Neural cell (in vitro differentiated cells): ENCODE measurements around the gene PTPN5. TPM values are rescaled to one million over a fixed set of nuclear protein-coding genes. Genes with fewer than 3 reads are reported as not detected.

Source experiments
- H2AFZ ChIP-seq: fragments of 200-600, 300-800 bp; sonication (generic), shearing (Covaris generic); 2 replicates; pipeline ENCODE4 v1.6.0; 2014; ENCODE audit warnings: low read depth, mild to moderate bottlenecking, antibody characterized with exemption, low read length, moderate library complexity
- H3F3A ChIP-seq: fragments of 200-600 bp; shearing (Covaris generic); 2 replicates; pipeline ENCODE4 v1.6.1; 2016; ENCODE audit warnings: mild to moderate bottlenecking, moderate library complexity, mixed read lengths, antibody characterized with exemption, low read length; ENCODE audit not compliant: insufficient read depth, poor library complexity, severe bottlenecking
- H3K27ac ChIP-seq: fragments of 200-600, 300-800 bp; sonication (generic), shearing (Covaris generic); 2 replicates; pipeline ENCODE4 v1.5.1; 2014; ENCODE audit warnings: mild to moderate bottlenecking, low read length, moderate library complexity
- H3K27me3 ChIP-seq: fragments of 300-800, 200-600 bp; sonication (generic), shearing (Covaris generic); 2 replicates; pipeline ENCODE4 v1.6.0; 2014; ENCODE audit warnings: mild to moderate bottlenecking, low read depth, low read length, moderate library complexity; ENCODE audit not compliant: insufficient read depth
- H3K36me3 ChIP-seq: fragments of 300-800, 200-600 bp; sonication (generic), shearing (Covaris generic); 2 replicates; pipeline ENCODE4 v1.5.1; 2014; ENCODE audit warnings: mild to moderate bottlenecking, antibody characterized with exemption, low read length, moderate library complexity; ENCODE audit not compliant: insufficient read depth
- H3K4me2 ChIP-seq: fragments of 300-800, 200-600 bp; sonication (generic), shearing (Covaris generic); 2 replicates; pipeline ENCODE4 v1.6.0; 2014; ENCODE audit warnings: mild to moderate bottlenecking, low read length
- H3K4me3 ChIP-seq: fragments of 300-800, 200-600 bp; sonication (generic), shearing (Covaris generic); 2 replicates; pipeline ENCODE4 v1.5.1; 2014; ENCODE audit warnings: mild to moderate bottlenecking, low read length, moderate library complexity
- H3K79me2 ChIP-seq: fragments of 200-600 bp; shearing (Covaris generic); replicated peaks from 2 replicates; pipeline ENCODE4 v1.6.0; 2014; ENCODE audit warnings: mild to moderate bottlenecking, low read length, moderate library complexity; ENCODE audit not compliant: insufficient read depth
- H3K9ac ChIP-seq: fragments of 300-800, 200-600 bp; sonication (generic), shearing (Covaris generic); 2 replicates; pipeline ENCODE4 v1.6.1; 2016; ENCODE audit warnings: mild to moderate bottlenecking, low read length, mixed read lengths
- H3K9me2 ChIP-seq: fragments of 200-600 bp; shearing (Covaris generic); 2 replicates; pipeline ENCODE4 v1.6.1; 2016; ENCODE audit warnings: mild to moderate bottlenecking, low read length, mixed read lengths; ENCODE audit not compliant: insufficient read depth
- H3K9me3 ChIP-seq: fragments of 200-600, 300-800 bp; sonication (generic), shearing (Covaris generic); 2 replicates; pipeline ENCODE4 v1.6.1; 2016; ENCODE audit warnings: mild to moderate bottlenecking, mixed run types, low read length, moderate library complexity, mixed read lengths
- H4K20me1 ChIP-seq: fragments of 200-600 bp; shearing (Covaris generic); 2 replicates; pipeline ENCODE4 v1.6.1; 2016; ENCODE audit warnings: mild to moderate bottlenecking, mixed run types; ENCODE audit not compliant: insufficient read depth
- EP300 ChIP-seq: fragments of 450-650 bp; conservative IDR thresholded peaks from 2 replicates; pipeline ENCODE4 v1.6.1; 2014; ENCODE audit warnings: antibody characterized with exemption, mild to moderate bottlenecking, moderate library complexity; ENCODE audit not compliant: poor library complexity, severe bottlenecking
- EZH2 ChIP-seq: fragments of 200-600, 300-800 bp; shearing (Covaris generic), sonication (generic); IDR thresholded peaks from 2 replicates; pipeline ENCODE4 v1.6.1; 2014; ENCODE audit warnings: antibody characterized with exemption, low read length, borderline replicate concordance, mild to moderate bottlenecking; ENCODE audit not compliant: insufficient read depth, poor library complexity, severe bottlenecking
- MXI1 ChIP-seq: fragments of 450-650 bp; conservative IDR thresholded peaks from 2 replicates; pipeline ENCODE4 v1.6.1; 2014; ENCODE audit warnings: antibody characterized with exemption, mild to moderate bottlenecking; ENCODE audit not compliant: poor library complexity, severe bottlenecking
- POLR2AphosphoS5 ChIP-seq: IDR thresholded peaks from 2 replicates; pipeline ENCODE4 v1.6.1; 2012
- RAD21 ChIP-seq: fragments of 450-650 bp; conservative IDR thresholded peaks from 2 replicates; pipeline ENCODE4 v1.6.1; 2014; ENCODE audit warnings: antibody characterized with exemption, mild to moderate bottlenecking, moderate library complexity
- SMC3 ChIP-seq: fragments of 450-650 bp; conservative IDR thresholded peaks from 2 replicates; pipeline ENCODE4 v1.6.1; 2014; ENCODE audit warnings: antibody characterized with exemption, mild to moderate bottlenecking, moderate library complexity; ENCODE audit not compliant: poor library complexity
- TAF1 ChIP-seq: IDR thresholded peaks from 2 replicates; pipeline ENCODE4 v1.6.1; 2012; ENCODE audit warnings: low read depth
- polyA plus RNA-seq: library from polyadenylated mRNA; depleted of rRNA; stranded (reverse); fragments of >200 nt; gene quantifications from 2 replicates; pipeline ENCODE4 v1.2.3, GENCODE V29; 2014
- TF ChIP-seq, protein P1 (sequence below): IDR thresholded peaks from 2 replicates; pipeline ENCODE4 v1.6.1; 2012; ENCODE audit warnings: borderline replicate concordance
- TF ChIP-seq, protein P2 (sequence below): fragments of 450-650 bp; IDR thresholded peaks from 2 replicates; pipeline ENCODE4 v1.5.1; 2014; ENCODE audit warnings: antibody characterized with exemption, mild to moderate bottlenecking, moderate library complexity; ENCODE audit not compliant: poor library complexity, severe bottlenecking

Gene PTPN5
- polyA plus RNA-seq, 1 donor from 2014 or later: 122 TPM

DNA sequence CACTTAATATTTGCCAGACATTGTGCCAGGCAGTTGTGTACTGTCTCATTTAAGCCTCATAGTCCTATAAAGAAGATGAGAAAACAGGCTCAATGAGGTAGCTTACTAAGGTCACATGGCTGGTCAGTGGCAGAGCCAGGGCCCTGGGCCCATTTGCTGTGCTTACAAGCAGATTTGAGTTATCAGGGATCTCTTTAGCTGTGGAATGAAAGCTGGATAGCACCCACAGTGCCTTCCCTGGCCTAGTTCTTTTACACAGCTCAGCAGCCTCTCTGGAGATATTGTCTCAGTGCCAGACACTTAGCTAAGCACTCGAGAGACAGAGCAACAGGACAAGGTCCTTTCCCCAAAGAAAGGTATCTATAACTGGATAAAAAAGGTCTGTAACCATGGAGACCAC lies 86.9 kb downstream of the PTPN5 start:
- no peak overlapping the region for H3K4me3 ChIP-seq
- no peak overlapping the region for H2AFZ ChIP-seq
- H3K27ac ChIP-seq: no peak overlapping the region

DNA sequence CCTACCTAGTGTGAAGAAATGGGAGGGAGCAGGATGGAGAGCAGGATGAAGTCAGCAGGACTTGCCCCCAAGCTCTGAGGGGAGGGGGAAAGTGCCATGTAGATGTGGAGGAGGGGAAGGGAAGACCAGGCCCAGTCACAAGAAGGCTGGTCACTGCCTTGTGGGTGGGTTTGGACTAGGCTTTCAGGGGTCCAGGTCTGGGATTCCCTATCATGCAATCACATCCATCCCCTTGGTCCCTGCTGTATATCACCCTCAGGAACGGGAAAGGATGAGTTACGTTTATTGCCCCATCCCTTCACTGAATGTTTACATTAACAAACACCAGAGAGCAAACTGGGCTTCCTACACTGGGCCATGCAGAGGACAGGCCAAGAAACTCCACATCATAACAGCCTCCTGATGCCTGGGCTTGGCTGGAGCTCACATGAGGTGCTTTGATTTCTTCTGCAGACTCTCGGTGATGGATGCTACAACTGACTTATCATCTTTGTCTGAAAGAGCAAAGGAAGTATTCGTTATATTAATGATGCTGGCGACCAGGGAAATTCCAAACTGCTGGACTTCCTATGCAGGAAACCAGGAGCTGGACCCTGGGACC lies 87.5 kb downstream of the PTPN5 start:
- no peaks in the 10 kb centered on the region for H3K27me3 ChIP-seq
- H3K9ac ChIP-seq: no peak overlapping the region
- no peaks in the 10 kb centered on the region for H4K20me1 ChIP-seq
- H3K27ac ChIP-seq: no peak overlapping the region
- no peaks in the 10 kb centered on the region for H3F3A ChIP-seq
- H3K36me3 ChIP-seq: no peaks in the 10 kb centered on the region
- H3K4me3 ChIP-seq: no peak overlapping the region
- TF ChIP-seq TAF1: no peak
- TF ChIP-seq, protein P1, sequence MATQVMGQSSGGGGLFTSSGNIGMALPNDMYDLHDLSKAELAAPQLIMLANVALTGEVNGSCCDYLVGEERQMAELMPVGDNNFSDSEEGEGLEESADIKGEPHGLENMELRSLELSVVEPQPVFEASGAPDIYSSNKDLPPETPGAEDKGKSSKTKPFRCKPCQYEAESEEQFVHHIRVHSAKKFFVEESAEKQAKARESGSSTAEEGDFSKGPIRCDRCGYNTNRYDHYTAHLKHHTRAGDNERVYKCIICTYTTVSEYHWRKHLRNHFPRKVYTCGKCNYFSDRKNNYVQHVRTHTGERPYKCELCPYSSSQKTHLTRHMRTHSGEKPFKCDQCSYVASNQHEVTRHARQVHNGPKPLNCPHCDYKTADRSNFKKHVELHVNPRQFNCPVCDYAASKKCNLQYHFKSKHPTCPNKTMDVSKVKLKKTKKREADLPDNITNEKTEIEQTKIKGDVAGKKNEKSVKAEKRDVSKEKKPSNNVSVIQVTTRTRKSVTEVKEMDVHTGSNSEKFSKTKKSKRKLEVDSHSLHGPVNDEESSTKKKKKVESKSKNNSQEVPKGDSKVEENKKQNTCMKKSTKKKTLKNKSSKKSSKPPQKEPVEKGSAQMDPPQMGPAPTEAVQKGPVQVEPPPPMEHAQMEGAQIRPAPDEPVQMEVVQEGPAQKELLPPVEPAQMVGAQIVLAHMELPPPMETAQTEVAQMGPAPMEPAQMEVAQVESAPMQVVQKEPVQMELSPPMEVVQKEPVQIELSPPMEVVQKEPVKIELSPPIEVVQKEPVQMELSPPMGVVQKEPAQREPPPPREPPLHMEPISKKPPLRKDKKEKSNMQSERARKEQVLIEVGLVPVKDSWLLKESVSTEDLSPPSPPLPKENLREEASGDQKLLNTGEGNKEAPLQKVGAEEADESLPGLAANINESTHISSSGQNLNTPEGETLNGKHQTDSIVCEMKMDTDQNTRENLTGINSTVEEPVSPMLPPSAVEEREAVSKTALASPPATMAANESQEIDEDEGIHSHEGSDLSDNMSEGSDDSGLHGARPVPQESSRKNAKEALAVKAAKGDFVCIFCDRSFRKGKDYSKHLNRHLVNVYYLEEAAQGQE: no peak
- no peak for TF ChIP-seq MXI1
- no peak for TF ChIP-seq EZH2
- TF ChIP-seq SMC3: no peak
- H3K4me2 ChIP-seq: no peak overlapping the region
- H3K79me2 ChIP-seq: no peaks in the 10 kb centered on the region
- no peaks in the 10 kb centered on the region for H3K9me2 ChIP-seq
- H3K9me3 ChIP-seq: no peaks in the 10 kb centered on the region
- no peak overlapping the region for H2AFZ ChIP-seq

More for the DNA sequence above, 86.9 kb downstream of the PTPN5 start:
- Histone ChIP-seq H3K9ac (no peak overlapping the region), H3F3A (no peaks in the 10 kb centered on the region), H3K4me2 (no peak overlapping the region), H3K79me2 (no peaks in the 10 kb centered on the region), H4K20me1 (no peaks in the 10 kb centered on the region), H3K9me2 (no peaks in the 10 kb centered on the region), H3K27me3 (no peaks in the 10 kb centered on the region), H3K9me3 (no peaks in the 10 kb centered on the region), H3K36me3 (no peaks in the 10 kb centered on the region)
- TF ChIP-seq MXI1 (no peak), RAD21 (no peak), POLR2AphosphoS5 (no peak), EZH2 (no peak), TAF1 (no peak), EP300 (no peak), SMC3 (no peak)
- TF ChIP-seq, protein P1: no peak
- TF ChIP-seq, protein P2, sequence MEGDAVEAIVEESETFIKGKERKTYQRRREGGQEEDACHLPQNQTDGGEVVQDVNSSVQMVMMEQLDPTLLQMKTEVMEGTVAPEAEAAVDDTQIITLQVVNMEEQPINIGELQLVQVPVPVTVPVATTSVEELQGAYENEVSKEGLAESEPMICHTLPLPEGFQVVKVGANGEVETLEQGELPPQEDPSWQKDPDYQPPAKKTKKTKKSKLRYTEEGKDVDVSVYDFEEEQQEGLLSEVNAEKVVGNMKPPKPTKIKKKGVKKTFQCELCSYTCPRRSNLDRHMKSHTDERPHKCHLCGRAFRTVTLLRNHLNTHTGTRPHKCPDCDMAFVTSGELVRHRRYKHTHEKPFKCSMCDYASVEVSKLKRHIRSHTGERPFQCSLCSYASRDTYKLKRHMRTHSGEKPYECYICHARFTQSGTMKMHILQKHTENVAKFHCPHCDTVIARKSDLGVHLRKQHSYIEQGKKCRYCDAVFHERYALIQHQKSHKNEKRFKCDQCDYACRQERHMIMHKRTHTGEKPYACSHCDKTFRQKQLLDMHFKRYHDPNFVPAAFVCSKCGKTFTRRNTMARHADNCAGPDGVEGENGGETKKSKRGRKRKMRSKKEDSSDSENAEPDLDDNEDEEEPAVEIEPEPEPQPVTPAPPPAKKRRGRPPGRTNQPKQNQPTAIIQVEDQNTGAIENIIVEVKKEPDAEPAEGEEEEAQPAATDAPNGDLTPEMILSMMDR: no peak
